HEK293 (cell line): ENCODE results near the gene ANKRD1.

Experiments
- BCL11A ChIP-seq: fragments of 450-650 bp; formaldehyde crosslinking; IDR thresholded peaks from 2 replicates; pipeline ENCODE4 v1.5.1; 2016; ENCODE audit warnings: low read depth, missing biosample characterization, missing genetic modification characterization
- GLIS2 ChIP-seq: fragments of 450-650 bp; formaldehyde crosslinking; IDR thresholded peaks from 2 replicates; pipeline ENCODE4 v1.5.1; 2016; ENCODE audit warnings: missing biosample characterization, missing genetic modification characterization
- MEIS1 ChIP-seq: sonication (generic); formaldehyde crosslinking; IDR thresholded peaks from 2 replicates; pipeline ENCODE4 v1.8.1; 2022; ENCODE audit warnings: missing genetic modification reagents, mild to moderate bottlenecking, borderline replicate concordance
- YY1 ChIP-seq: fragments of 450-650 bp; formaldehyde crosslinking; IDR thresholded peaks from 2 replicates; pipeline ENCODE4 v1.5.1; 2018; ENCODE audit warnings: missing biosample characterization, missing genetic modification characterization
- ZNF174 ChIP-seq: fragments of 450-650 bp; formaldehyde crosslinking; IDR thresholded peaks from 2 replicates; pipeline ENCODE4 v1.5.0; 2017; ENCODE audit warnings: missing biosample characterization, mild to moderate bottlenecking, missing genetic modification characterization
- ZNF248 ChIP-seq: fragments of 450-650 bp; formaldehyde crosslinking; IDR thresholded peaks from 2 replicates; pipeline ENCODE4 v1.5.1; 2017; ENCODE audit warnings: missing biosample characterization, missing genetic modification characterization
- ZNF391 ChIP-seq: fragments of 450-650 bp; formaldehyde crosslinking; IDR thresholded peaks from 2 replicates; pipeline ENCODE4 v1.5.1; 2016; ENCODE audit warnings: low read depth, missing biosample characterization, missing genetic modification characterization, borderline replicate concordance
- ZNF561 ChIP-seq: fragments of 450-650 bp; IDR thresholded peaks from 2 replicates; pipeline ENCODE4 v1.5.1; 2018; ENCODE audit warnings: missing biosample characterization, missing genetic modification characterization, borderline replicate concordance
- ZNF626 ChIP-seq: fragments of 450-650 bp; sonication (Bioruptor Pico); formaldehyde crosslinking; IDR thresholded peaks from 2 replicates; pipeline ENCODE4 v1.5.1; 2018; ENCODE audit warnings: missing biosample characterization, missing genetic modification characterization, inconsistent platforms
- TF ChIP-seq, protein P1 (sequence below): fragments of 450-650 bp; formaldehyde crosslinking; IDR thresholded peaks from 2 replicates; pipeline ENCODE4 v1.5.1; 2016; ENCODE audit warnings: missing biosample characterization, missing genetic modification characterization
- TF ChIP-seq, protein P2 (sequence below): fragments of 450-650 bp; formaldehyde crosslinking; IDR thresholded peaks from 2 replicates; pipeline ENCODE4; 2016; ENCODE audit warnings: missing biosample characterization, missing genetic modification characterization
- TF ChIP-seq, protein P3 (sequence below): fragments of 450-650 bp; formaldehyde crosslinking; IDR thresholded peaks from 2 replicates; pipeline ENCODE4 v1.5.1; 2016; ENCODE audit warnings: missing biosample characterization, missing genetic modification characterization, low read depth
- TF ChIP-seq, protein P4 (sequence below): fragments of 450-650 bp; formaldehyde crosslinking; IDR thresholded peaks from 2 replicates; pipeline ENCODE4 v1.5.1; 2016; ENCODE audit warnings: missing biosample characterization, missing genetic modification characterization
- TF ChIP-seq, protein P5 (sequence below): fragments of 450-650 bp; formaldehyde crosslinking; IDR thresholded peaks from 2 replicates; pipeline ENCODE4 v1.5.1; 2016; ENCODE audit warnings: missing biosample characterization, missing genetic modification characterization

DNA sequence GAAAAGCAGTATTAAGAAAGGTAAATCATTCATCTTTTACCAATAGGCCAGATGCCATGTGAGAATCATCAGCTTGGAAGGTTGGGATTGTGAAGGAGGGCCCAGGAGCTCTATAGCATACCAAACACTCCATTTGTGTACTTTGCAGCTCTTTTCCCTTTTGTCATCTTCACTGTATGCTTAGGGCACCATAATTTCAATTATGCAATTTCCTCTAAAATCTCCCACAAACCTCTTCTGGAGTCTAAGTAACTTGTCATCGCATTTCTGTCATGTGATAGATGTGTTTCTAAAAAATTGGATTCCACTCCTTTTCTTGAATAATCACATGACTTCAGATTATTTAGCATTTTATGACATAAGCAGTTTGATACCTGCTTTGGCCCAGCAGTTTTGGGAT, 31.3 kb downstream of the ANKRD1 start:
- TF ChIP-seq ZNF248 (tag by site-specific recombination) (no peak), GLIS2 (tag by site-specific recombination) (no peak), ZNF626 (tag by site-specific recombination) (no peak), BCL11A (tag by site-specific recombination) (no peak), MEIS1 (CRISPR knock-in tag) (no peak), ZNF561 (tag by site-specific recombination) (no peak), ZNF174 (no peak), YY1 (tag by site-specific recombination) (no peak), ZNF391 (no peak)
- TF ChIP-seq, protein P1, sequence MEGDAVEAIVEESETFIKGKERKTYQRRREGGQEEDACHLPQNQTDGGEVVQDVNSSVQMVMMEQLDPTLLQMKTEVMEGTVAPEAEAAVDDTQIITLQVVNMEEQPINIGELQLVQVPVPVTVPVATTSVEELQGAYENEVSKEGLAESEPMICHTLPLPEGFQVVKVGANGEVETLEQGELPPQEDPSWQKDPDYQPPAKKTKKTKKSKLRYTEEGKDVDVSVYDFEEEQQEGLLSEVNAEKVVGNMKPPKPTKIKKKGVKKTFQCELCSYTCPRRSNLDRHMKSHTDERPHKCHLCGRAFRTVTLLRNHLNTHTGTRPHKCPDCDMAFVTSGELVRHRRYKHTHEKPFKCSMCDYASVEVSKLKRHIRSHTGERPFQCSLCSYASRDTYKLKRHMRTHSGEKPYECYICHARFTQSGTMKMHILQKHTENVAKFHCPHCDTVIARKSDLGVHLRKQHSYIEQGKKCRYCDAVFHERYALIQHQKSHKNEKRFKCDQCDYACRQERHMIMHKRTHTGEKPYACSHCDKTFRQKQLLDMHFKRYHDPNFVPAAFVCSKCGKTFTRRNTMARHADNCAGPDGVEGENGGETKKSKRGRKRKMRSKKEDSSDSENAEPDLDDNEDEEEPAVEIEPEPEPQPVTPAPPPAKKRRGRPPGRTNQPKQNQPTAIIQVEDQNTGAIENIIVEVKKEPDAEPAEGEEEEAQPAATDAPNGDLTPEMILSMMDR (tag by site-specific recombination), result no peak
- TF ChIP-seq, protein P2, sequence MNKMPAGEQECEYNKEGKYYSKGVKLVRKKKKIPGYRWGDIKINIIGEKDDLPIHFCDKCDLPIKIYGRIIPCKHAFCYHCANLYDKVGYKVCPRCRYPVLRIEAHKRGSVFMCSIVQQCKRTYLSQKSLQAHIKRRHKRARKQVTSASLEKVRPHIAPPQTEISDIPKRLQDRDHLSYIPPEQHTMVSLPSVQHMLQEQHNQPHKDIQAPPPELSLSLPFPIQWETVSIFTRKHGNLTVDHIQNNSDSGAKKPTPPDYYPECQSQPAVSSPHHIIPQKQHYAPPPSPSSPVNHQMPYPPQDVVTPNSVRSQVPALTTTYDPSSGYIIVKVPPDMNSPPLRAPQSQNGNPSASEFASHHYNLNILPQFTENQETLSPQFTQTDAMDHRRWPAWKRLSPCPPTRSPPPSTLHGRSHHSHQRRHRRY, result no peak
- TF ChIP-seq, protein P3, sequence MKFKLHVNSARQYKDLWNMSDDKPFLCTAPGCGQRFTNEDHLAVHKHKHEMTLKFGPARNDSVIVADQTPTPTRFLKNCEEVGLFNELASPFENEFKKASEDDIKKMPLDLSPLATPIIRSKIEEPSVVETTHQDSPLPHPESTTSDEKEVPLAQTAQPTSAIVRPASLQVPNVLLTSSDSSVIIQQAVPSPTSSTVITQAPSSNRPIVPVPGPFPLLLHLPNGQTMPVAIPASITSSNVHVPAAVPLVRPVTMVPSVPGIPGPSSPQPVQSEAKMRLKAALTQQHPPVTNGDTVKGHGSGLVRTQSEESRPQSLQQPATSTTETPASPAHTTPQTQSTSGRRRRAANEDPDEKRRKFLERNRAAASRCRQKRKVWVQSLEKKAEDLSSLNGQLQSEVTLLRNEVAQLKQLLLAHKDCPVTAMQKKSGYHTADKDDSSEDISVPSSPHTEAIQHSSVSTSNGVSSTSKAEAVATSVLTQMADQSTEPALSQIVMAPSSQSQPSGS, result no peak
- TF ChIP-seq, protein P4, sequence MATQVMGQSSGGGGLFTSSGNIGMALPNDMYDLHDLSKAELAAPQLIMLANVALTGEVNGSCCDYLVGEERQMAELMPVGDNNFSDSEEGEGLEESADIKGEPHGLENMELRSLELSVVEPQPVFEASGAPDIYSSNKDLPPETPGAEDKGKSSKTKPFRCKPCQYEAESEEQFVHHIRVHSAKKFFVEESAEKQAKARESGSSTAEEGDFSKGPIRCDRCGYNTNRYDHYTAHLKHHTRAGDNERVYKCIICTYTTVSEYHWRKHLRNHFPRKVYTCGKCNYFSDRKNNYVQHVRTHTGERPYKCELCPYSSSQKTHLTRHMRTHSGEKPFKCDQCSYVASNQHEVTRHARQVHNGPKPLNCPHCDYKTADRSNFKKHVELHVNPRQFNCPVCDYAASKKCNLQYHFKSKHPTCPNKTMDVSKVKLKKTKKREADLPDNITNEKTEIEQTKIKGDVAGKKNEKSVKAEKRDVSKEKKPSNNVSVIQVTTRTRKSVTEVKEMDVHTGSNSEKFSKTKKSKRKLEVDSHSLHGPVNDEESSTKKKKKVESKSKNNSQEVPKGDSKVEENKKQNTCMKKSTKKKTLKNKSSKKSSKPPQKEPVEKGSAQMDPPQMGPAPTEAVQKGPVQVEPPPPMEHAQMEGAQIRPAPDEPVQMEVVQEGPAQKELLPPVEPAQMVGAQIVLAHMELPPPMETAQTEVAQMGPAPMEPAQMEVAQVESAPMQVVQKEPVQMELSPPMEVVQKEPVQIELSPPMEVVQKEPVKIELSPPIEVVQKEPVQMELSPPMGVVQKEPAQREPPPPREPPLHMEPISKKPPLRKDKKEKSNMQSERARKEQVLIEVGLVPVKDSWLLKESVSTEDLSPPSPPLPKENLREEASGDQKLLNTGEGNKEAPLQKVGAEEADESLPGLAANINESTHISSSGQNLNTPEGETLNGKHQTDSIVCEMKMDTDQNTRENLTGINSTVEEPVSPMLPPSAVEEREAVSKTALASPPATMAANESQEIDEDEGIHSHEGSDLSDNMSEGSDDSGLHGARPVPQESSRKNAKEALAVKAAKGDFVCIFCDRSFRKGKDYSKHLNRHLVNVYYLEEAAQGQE (tag by site-specific recombination), result no peak
- TF ChIP-seq, protein P5, sequence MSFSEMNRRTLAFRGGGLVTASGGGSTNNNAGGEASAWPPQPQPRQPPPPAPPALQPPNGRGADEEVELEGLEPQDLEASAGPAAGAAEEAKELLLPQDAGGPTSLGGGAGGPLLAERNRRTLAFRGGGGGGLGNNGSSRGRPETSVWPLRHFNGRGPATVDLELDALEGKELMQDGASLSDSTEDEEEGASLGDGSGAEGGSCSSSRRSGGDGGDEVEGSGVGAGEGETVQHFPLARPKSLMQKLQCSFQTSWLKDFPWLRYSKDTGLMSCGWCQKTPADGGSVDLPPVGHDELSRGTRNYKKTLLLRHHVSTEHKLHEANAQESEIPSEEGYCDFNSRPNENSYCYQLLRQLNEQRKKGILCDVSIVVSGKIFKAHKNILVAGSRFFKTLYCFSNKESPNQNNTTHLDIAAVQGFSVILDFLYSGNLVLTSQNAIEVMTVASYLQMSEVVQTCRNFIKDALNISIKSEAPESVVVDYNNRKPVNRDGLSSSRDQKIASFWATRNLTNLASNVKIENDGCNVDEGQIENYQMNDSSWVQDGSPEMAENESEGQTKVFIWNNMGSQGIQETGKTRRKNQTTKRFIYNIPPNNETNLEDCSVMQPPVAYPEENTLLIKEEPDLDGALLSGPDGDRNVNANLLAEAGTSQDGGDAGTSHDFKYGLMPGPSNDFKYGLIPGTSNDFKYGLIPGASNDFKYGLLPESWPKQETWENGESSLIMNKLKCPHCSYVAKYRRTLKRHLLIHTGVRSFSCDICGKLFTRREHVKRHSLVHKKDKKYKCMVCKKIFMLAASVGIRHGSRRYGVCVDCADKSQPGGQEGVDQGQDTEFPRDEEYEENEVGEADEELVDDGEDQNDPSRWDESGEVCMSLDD, result no peak
